RCC 7860 (cell line): ENCODE measurements around the gene GALNT18.
A peak's percentile ranks its signal among the peaks of the same experiment; 100 is the strongest.

Experiments
- DNase-seq: peaks from one replicate; pipeline ENCODE4 v3.0.0-alpha.2; 2015; ENCODE audit warnings: low spot score
- FAIRE-seq: peaks from 2 replicates; lab custom pipeline; 2012; peaks lifted over from hg19 to GRCh38; lab: Jason Lieb, UNC

The GALNT18 gene

DNA sequence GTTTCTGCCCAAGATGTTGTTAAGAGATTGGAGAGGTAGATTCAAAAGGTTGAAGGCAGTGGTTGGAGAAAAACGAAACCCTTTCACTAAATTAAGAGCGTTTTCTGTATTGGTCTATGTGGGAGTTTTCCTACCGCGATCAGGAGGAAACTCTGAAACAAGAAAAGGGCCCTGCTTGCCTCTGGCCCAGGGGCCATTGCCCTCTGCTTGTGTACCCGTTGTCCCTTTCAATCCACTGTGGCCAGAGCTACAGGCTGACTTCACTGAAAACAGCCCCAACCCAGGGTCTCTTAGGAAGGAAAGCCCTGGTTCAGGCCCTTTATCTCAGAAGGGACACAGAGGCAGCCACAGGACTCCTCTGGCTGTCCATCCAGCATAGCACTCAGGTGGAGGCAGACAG, 367.8 kb downstream of the GALNT18 start:
- no peak for DNase-seq
- no peak for FAIRE-seq

GRCh38 chr11:11253497-11253896, 368.3 kb downstream of the GALNT18 start:
- FAIRE-seq (no peak), DNase-seq (no peak)

GRCh38 chr11:11252403-11252802, 369.4 kb downstream of the GALNT18 start:
- FAIRE-seq (no peak), DNase-seq (no peak)

DNA sequence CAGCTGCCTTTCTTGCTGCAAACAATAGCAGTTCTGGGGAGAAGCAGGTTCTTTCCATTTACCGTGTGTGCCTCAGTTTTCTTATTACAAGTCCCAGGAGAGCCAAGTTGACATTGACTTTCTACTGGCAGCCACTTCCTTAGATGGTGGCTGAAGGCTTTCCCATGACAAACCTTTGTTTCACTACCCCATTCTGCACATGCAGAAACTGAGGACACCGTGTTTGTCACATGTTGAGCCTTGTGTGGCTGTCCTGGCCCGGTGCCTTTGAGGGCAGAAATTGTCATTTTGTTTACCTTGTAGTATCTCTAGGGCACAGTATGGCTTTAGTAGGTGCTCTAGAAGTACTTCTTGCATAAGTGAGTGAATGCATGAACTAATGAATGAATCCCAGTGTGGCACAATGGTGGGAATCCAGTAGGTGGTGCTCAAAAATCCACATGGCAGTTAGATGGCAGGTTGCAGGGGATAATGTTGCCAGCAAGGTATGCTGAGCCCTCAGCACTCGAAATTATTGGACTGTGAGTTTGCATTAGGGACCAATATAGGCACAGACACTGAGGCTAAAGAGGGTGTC, 370.3 kb downstream of the GALNT18 start:
- no peak for DNase-seq
- FAIRE-seq, result no peak

DNA sequence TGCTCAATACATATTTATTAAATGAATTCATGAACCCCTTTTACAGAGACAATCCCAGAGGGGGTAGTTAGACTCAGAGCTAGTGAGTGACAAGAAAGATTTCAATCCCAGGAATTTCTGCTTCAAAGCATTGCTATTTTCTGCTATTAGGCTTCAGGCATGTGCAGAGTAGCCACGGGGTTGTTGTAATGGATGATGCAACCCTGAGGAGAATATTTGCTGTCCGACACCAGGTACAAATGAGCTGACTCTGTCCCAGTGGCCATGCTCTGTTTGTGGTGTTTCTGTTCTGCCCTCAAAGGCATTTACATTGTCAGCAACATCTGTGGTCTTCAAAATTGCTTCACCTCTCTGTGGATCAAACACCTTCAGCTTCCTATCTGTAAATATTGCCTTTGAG, 371.3 kb downstream of the GALNT18 start:
- FAIRE-seq (no peak), DNase-seq (no peak)

- FAIRE-seq (no peak), DNase-seq (no peak)
Observed at GRCh38 chr11:11247576-11247975, 374.2 kb downstream of the GALNT18 start.

DNA sequence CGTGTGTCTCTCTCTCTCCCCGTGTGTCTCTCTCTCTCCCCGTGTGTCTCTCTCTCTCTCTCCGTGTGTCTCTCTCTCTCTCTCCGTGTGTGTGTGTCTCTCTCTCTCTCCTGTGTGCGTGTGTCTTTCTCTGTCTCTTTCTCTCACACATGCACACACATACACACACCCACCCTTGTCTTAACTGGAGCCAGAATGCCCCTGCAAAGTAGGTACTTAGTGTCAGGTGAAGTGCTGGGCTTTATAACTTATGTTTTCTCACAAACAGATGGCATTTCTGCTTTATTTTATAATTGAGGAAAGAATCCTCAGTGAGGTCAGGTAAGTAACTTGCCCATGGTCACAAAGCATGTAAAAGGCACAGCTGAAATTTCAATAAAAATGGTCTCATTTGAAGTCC, 374.7 kb downstream of the GALNT18 start:
- DNase-seq (no peak), FAIRE-seq (no peak)

- no peak for DNase-seq
- no peak for FAIRE-seq
Observed at GRCh38 chr11:11246166-11246565, 375.6 kb downstream of the GALNT18 start.

DNA sequence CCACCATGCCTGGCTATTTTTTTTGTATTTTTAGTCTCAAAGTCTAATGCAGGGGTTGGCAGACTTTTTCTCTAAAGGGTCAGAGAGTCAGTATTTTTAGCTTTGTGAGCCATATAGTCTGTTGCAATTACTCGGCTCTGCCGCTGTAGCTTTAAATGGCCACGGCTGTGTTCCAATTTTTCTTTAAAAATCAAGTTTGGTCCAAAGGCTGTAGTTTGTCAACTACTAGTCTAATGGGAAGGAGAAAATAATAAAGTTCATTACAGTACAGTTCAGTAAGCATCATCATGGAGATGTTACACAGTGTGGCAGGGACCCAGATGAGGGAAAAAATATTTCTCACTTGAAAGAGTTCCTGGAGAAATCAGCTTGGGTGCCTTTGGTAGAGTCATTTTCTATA, 376.4 kb downstream of the GALNT18 start:
- FAIRE-seq (no peak), DNase-seq (no peak)

DNA sequence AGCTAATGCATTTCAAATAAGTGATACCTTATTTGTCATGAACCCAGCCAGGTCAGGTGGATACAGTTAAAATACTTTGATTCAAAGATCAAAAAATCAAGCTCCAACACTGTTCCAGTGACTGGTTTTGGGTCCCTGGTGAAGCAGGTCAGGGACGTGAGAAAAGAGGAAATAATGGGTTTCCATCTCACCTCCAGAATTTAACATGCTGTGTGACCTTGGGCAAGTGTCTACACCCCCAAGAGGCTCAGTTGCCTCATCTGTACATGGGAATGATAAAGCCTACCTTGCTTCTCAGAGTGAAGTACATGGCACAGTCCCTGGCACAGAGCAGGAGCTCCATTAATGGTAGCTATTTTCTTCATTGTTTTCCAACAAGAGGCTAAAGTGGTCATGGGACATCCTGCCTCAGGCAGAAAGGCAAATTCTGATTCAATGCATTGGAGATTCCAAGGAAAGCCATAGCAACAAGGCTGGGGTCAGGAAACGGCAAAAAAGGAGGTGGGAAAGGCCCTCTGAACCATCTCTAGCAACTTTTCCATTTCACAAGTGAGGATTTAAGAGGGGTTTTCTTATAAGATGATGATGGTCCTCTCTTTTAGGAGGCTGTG, 377.2 kb downstream of the GALNT18 start:
- FAIRE-seq (no peak), DNase-seq (no peak)

GRCh38 chr11:11243590-11244469, 378.0 kb downstream of the GALNT18 start:
- no peak for FAIRE-seq
- DNase-seq, result no peak

- no peak for DNase-seq
- FAIRE-seq, result no peak
Observed at GRCh38 chr11:11243209-11243589, 378.6 kb downstream of the GALNT18 start.

DNA sequence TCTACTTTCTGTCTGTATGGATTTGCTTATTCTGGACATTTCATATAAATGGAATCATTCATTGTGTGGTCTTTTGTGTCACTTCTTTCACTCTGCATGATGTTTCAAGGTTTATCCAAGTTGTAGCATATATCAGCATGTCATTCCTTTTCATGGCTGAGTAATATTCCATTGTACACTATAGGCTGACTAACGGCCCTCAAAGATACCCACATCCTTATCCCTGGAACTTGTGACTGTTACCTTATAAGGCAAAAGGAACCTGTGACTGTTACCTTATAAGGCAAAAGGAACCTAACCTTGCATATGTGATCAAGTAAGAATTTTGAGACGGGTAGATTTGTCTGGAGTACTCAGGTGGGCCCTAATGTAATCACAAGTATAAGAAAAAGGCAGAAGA, 380.5 kb downstream of the GALNT18 start:
- no peak for DNase-seq
- FAIRE-seq, result no peak

- FAIRE-seq, result no peak
- no peak for DNase-seq
Observed at GRCh38 chr11:11239959-11240358, 381.8 kb downstream of the GALNT18 start.

DNA sequence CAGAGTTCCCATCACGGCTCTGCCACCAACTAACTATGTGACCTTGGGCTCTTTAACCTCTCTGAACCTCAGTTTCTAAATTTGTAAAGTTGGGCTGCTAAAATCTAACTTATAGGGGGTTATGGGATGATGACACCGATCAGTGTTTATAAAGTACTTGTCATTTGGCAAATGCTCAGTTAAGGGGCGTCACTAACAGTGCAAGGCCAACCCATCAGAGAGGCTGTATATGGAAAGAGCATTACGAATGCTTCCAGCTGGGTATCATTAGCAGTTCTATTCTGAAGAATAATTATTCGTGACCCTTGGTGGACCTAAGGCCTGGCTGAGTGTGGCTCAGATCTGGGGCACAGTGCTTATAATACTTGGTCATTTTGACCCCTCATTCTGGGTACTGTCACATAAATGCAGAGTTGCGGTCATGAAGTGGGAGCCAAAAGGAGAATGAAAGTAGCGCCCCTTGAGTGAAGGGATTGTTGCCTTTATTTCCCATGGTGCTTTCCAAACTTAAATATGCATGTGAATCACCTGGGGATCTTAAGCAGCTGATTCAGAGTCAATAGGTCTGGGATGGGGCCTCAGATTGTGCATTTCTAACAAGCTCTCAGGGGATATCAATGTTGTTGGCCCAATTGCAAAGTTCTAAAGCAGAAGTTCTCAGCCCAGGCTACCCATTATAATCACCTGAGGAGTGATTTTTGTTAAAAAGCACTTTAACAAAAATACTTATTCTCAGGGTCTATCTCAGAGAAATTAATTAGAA, 384.6 kb downstream of the GALNT18 start:
- DNase-seq, result no peak
- no peak for FAIRE-seq

- FAIRE-seq, result no peak
- no peak for DNase-seq
Observed at GRCh38 chr11:11236498-11237059, 385.2 kb downstream of the GALNT18 start.

GRCh38 chr11:11231763-11232162, 390.0 kb downstream of the GALNT18 start:
- FAIRE-seq (no peak), DNase-seq (no peak)

DNA sequence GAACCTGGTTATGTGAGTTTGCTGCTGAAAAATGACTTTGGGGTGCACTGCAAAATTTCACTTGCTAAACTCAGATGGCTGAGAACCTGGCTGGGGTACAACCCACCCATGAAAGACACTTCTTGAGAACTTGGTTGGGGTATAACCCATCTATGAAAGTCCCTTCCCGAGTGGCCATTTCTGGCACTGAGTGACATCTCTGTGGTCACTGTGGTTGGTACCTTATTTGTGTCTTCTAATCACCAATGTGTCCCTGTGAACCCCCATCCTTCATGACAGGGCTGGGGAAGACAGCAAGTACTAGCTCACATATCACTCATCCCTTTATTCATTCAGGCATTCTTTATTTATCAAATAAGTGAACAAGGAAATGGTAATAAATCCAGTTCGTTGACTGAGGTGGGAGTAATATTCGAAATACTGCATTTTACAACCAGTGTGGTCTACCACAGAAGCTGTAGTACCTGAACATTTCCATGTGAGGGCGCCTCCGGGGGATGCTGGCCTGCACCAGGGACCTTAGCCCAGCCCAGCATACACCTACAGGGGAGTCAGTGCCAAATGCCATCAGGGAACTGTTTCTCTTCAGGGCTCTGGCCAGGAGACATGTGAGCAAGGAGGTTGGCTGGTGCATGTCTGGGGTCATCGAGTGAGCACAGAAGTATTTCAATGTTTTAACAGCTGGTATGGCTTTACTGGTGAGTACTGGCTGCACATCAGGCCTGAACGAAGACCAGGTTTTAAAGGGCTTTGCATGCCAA, 390.8 kb downstream of the GALNT18 start:
- DNase-seq (no peak), FAIRE-seq (no peak)

GRCh38 chr11:11230087-11230486, 391.7 kb downstream of the GALNT18 start:
- DNase-seq (no peak), FAIRE-seq (no peak)

GRCh38 chr11:11229647-11230046, 392.2 kb downstream of the GALNT18 start:
- peak; percentile 53 for DNase-seq
- FAIRE-seq, result no peak
